CD4-positive, alpha-beta T cell treated with Interleukin-15 for 4 hours (primary cell): Measurements from ENCODE around the gene FOXM1.
"Not testable (repeated sequence)": the region's sequence is repeated elsewhere in the genome, so short reads cannot be mapped to it uniquely, and the experiment has no call there.

Experiments used
- DNase-seq: peaks from one replicate; pipeline ENCODE4 v3.0.0-alpha.2; 2020; ENCODE audit warnings: low spot score

FOXM1 gene

DNA sequence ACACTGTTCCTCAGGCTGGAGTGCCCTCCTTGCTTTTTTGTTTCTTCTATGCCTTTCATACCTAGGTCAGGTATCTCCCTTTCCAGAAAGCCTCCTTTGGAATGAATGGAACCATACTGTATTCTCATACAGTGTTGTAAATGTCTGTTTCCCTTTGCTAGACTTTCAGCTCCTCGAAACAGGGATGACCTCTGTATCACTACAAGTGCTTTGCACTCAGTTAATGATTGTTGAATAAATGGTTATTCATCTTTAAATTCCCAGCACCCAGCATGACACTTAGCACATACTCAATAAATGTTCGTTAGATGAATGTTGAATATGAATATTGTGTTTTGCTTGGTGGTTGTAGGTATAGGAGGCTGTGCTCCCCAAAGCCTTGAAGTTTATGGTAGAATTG lies 7.8 kb upstream of the FOXM1 start:
- DNase-seq: no peak

DNA sequence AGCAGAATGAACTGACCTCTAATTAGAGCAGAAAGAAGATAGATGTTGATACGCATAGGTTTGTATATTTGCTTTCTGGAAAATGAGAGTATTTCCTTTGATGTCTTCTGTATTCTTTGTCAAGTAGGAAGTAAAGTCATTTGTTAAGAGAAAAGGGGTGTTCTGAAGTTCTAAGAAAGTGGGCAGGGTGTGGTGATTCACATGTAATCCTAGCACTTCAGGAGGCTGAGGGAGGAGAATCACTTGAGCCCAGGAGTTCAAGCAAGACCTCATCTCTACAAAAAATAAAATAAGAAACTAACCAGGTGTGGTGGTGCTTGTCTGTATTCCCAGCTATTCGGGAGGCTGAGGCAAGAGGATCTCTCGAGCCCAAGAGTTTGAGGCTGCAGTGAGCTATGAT lies 2.9 kb upstream of the FOXM1 start:
- DNase-seq: peak; percentile 48

DNA sequence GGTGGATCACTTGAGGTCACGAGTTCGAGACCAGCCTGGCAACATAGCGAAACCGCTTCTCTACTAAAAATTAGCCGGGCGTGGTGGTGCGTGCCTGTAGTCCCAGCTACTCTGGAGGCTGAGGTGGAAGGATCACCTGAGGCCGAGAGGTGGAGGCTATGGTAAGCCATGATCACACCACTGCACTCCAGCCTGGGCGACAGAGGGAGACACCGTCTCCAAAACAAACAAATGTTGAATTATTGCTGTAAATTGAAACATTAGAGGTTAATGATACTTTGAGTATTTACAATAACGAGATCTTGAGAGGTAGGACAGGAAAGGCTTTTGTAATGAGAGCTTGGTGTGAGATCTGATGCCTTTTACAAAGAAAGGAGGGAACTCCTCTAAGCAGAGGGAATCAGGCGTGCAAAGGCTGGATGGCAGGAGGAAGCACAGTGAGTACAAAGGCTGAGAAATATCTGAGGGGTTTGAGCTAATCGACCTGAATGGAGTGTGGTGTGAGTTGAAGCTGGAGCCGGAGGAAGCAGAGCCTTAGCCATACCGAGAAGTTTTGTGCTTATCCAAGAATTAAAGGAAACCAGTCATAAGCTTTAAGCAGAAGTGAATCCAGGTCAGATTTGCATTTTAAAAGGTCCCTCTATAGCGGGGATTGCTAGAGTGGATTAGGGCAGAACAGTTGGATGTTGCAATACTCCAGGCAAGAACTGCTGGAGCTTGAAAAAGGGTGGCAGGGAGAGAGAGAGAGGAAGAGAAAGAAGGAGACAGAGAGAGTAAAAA lies 1.2 kb upstream of the FOXM1 start:
- DNase-seq: no peak

DNA sequence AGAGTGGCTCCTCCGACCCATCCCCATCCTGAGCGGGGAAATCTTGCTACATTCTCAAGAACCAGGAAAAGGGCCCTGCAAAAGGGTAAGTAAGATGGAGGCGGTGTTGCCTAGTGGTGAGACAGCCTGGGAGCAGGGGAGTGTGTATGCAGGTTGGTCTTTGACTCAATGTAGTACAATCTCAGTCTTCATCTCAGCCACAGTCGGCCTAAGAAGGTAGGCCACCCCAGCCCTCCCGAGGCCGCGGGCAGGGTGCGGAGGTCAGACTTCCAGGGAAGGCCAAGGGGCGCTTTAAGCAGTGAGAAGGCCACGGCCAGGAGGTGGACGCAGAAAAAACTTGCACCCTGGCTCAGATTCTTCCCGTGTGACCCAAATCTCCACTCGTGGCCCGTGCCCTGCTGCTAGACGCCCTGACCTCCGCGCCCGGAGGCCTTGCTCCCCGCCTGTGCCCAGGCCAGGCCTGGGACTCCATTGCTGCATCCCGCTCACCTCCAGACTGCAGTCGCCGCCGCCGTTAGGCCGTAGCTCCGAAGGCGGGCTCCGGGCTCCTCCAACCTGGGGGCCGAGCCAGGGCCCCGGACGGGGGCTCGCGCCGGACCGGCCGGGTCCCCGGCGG lies 435 bp downstream of the FOXM1 start:
- no peak for DNase-seq

DNA sequence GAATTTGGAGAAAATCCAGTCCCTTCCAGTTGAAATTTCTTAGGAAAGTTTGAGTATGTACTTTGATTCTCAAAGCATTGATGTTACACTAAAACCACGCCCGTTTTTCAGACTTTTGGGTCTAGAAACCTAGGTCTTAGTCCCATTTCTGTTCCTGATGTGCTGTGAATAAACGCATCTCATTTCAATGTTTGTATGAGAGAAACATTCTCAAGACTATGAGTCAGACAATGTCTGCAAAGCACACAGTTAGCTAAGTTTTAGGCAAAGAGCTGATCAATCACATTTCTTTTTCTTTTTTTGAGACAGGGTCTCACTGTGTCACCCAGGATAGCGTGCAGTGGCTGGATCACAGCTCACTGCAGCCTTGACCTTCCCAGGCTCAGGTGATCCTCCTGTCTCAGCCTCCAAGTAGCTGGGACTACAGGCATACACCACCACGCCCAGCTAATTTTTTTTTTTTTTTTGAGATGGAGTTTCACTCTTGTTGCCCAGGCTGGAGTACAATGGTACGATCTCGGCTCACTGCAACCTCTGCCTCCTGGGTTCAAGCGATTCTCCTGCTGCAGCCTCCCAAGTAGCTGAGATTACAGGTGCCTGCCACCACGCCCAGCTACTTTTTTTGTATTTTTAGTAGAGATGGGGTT lies 7.9 kb downstream of the FOXM1 start:
- not testable (repeated sequence) for DNase-seq

DNA sequence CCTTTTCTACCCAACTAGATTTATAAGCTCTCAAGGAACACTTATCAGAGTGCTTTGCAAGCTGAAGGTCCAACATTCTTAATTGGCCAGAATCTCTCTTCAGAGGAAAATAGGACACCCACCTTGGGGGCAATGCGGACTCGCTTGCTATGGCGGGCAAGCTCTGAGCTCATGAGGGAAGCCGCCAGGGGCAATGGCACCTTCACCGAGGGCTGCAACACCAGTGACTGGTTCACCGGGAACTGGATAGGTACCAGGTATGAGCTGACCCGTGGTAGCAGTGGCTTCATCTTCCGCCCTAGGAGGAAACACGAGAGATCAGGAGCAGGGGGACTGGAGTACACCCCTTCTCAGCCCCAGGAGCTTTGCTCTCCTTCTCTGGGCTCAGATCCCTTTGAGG lies 12.8 kb downstream of the FOXM1 start:
- no peak for DNase-seq

DNA sequence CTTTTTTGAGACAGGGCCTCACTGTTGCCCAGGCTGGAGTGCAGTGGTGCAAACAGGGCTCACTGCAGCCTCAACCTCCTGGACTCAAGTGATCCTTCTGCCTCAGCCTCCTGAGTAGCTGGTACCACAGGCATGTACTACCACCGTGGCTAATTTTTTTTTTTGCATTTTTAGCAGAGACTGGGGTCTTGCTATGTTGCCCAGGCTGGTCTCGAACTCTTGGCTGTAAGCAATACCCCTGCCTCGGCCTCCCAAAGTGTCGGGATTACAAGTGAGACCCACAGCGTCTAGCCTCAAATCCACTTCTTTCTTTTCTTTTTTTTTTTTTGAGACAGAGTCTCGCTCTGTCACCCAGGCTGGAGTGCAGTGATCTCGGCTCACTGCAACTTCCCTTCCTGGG lies 13.6 kb downstream of the FOXM1 start:
- DNase-seq: not testable (repeated sequence)

DNA sequence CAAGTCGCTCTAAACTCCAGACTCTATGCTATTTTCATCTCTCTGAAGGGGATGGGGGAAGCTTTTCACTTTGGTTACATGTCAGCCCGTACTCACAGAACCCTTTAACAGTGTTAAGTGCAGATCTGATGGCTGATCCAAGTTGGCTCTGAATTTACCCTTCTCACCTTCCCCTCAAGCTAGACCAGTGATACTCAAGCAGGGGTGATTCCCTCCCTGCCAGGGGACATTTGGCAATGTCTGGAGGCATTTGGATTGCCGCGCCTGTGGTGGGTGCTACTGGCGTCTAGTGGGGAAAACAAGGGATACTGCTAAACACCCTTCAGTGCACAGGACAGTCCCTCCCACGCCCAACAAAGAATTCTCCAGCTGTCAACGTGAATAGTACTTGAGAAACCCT lies 14.1 kb downstream of the FOXM1 start:
- no peak for DNase-seq

DNA sequence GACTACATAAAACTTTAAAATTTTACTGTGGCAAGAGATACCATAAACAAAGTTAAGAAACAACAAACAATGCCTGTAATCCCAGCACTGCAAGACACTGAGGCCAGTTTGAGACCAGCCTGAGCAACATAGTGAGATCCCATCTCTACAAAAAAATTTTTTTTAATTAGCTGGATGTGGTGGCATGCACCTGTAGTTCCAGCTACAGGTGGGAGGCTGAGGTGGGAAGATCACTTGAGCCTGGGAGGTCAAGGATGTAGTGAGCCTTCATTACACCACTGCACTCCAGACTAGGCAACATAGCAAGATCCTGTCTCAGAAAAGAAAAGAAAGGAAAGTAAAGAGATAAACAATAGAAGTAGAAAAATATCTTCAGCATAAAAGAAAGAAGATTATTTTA lies 16.8 kb downstream of the FOXM1 start:
- DNase-seq: no peak

DNA sequence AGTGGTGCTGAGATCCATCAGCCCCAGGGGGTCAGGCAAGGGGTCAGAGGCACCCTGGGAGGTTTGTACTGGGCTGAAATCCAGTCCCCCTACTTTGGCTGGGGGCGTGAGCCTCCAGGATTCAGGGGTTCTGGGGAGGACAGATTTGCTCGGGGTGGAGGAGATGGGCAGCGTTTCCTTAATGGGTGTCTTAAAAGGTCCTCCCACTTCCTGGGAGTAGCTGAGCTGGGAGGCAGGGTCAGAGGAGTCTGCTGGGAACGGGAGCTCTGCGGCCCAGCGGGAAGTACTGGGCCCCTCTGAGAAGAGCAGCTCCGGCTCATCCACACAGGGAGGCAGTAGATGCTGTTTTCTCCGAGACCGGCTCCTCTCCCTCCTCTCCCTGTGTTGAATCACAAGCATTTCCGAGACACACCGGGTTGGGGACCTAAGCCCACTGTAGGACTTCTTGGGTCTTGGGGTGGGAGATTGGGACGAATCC lies 18.0 kb downstream of the FOXM1 start:
- no peak for DNase-seq

DNA sequence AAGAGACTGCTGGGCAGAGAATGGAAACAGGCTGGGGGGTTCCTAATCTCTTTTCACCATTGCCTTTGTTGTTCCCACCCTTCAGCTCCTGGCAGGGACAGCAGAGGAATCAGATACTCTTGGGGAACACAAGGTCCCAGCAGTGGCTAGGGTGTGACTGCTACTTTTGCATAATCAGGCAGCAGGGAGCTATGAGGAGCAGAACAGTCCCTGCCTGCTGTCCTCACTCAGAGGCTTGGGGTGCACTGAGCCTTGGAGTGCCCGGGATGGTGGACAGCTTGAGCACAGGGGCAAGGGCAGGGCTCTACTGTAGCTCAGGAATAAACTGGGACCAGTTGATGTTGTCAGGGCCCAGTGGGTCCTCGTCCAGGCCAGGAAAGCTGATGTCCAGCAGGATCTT lies 18.6 kb downstream of the FOXM1 start:
- DNase-seq: no peak

DNA sequence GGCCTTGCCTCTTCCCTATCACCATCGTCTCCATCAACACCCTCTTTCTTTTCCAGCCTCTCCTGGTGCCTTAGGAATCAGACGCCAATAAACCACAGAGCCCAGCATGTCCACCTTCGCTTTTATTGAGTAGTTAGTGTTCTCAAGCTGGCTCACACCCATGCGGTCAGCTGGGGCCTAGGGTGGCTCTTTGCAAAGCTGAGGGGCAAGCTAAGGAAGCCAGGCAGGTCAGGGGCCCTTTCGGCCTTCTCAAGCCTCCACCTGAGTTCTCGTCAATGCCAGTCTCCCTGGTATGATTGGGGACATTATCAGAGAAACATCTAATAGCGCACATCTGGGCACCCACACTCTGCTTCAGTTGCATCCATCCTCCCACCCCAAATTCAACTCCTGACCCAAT lies 19.4 kb downstream of the FOXM1 start:
- DNase-seq: no peak

DNA sequence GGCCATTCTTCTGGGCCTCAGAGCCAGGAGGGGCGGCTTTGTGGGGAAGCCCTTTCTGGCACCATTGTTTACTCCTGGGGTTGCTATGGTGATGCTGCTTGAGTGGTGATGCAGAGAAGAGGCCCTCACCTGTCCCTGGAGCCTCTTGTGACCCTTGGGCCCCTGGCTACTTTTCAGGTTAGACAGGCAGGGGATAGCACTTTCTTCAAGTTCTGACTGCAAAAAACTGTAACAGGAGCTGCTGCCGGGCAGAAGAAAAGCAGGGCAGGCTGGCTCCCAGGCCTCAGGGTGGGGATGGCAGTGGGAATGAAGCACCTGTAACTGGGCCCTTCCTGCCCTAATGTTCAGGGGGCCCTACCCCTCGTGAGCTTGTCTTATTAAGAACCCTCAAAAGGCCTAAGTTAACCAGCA lies 19.9 kb downstream of the FOXM1 start, which contains the start of gene TEX52:
TSS of gene TEX52 (minus strand) at position 19 of the 411 bp plus-strand sequence. CDS start at position 6, 13 bp downstream.
- no peak for DNase-seq

DNA sequence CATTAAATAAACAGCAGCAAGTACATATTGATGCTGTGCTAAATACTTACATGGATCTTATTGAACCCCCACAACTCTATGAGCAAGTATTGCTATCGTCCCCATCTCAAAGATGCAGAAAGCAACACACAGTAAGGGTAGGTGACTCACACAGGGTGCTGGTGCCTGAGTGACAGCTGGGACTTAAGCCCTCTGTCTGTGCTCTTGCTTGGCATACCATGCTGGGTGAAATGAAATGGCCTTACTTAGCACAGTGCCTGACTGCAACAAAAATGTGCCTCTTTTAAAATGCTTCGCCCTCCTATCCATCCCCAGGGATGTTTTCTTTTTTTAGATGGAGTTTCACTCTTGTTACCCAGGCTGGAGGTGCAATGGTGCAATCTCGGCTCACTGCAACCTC lies 20.9 kb downstream of the FOXM1 start:
- no peak for DNase-seq

DNA sequence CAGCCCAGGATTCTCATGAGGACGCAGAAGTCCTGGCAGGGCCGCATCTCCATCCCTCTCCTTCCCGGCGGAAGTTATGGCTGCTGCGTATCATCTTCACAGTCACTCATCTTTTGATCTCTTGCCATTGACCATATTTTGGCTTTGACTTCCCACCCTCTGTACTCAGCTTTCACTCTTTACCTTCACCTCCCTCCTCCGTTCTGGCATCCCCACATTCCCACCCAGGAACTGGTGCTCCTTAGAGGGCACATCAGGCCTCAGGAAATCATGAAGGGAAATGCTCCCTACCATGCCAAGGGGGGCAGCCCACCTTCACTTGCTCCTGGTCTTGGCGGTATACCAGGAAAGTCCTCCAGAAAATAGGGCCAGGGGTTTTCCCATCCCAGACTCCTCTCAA lies 21.4 kb downstream of the FOXM1 start:
- no peak for DNase-seq

DNA sequence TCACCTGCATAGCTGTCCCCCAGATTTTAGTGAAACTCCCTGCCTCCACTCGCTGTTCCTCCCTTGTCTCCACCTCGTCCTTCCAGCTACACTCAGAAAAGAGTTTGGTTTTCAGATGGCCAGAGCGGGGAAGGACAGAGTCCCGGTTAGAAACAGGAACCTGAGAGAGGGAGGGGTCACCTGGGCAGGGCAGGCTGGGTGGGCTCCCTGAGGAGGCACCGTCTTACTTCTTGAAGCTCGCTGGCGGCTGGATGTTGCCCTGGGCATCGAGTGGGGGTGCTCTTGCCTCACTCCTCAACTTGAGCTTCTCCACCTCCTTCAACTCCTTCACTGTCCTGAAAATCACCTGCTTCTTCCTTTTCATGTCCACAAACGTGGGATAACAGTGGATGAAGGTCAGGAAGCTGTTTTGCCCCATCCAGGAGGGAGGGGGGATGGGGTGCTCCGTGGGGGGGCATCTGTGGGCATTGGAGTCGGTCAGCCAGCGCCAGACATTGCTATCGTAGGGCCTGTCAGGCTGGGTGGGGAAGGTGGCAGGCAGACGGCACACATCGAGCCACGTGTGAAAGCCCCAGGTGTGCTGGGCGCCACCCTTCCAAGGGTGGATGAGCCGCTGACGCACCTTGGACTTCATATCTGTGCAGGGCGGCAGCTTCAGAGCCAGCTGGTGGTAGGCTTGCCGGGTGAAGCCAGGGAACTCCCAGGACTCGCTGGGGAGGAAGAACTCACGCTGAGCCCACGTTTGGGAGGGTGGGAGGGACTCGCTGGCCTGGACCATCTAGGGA lies 22.1 kb downstream of the FOXM1 start:
- no peak for DNase-seq

DNA sequence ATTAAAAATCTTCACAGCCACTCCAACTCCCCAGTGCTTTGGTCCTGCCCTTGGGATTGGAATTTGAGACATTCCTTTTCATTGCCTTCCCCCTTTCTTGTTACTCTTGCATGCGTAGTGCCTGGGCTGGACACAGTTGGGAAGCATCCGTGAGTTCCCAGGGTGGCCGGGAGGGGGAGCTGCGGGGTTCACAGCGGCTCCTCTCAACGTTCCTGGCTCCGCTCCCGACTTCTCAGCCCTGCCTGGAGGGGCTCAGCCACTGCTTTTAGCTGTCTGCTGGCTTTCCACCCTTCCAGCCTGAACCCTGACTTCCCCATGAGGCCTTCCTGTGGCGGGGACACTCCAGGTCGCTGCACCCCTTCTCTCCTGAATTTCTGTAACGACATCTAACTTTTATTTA lies 23.3 kb downstream of the FOXM1 start:
- DNase-seq: peak; percentile 29

DNA sequence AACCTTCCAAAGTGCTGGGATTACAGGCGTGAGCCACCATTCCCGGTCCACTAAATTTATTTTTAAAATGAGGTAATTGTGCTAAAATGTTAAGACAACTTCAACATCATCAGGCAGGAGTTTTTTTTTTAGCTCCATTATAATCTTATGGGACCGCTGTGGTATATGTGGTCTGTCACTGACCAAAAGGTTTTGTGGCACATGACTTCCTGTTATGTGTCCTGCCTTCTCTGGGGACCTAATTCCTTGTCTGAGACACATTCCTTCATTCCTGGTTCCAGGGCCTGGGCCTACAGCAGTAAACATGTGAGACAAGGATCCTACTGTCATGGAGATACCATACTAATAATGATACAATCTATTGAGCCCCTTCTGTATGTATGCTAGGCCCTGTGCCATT lies 25.0 kb downstream of the FOXM1 start:
- no peak for DNase-seq

DNA sequence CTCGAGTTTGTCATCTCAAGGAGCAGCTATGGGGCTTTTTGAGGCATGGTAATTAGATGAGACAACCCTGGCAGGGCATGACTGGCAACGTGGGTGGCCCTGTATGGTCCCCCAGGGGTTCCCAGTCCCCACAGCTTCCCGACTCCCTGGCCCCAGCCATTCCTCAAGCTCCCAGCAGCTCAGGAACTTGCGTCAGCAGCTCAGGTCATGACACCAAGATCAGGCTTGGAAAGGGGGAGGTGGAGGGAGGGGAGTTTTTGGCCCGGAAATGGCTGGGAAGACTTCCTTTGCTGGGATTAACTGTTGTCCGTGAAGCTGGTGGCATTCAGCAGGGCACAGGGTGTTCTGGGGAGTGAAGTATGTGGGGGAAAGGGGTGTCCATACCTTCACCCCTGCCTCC lies 31.7 kb downstream of the FOXM1 start:
- DNase-seq: no peak

DNA sequence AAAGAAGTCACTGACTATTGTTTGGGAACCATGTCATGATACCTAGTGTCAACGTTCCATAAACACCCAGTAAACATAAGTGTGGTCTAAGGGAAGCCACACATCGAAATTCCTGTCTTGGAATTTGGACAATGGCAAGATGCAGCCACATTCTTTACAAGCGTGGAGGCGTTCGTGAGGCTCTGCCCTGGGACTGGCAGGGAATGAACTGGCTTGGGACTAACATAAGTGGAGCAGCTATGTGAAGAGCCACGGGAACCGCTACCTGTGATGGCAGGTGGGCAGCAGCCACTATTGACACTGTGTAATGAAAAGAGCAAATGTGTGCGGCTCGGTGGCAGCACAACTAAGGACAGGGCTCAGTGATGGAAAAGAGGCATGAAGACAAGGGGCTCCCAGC lies 32.2 kb downstream of the FOXM1 start:
- no peak for DNase-seq

DNA sequence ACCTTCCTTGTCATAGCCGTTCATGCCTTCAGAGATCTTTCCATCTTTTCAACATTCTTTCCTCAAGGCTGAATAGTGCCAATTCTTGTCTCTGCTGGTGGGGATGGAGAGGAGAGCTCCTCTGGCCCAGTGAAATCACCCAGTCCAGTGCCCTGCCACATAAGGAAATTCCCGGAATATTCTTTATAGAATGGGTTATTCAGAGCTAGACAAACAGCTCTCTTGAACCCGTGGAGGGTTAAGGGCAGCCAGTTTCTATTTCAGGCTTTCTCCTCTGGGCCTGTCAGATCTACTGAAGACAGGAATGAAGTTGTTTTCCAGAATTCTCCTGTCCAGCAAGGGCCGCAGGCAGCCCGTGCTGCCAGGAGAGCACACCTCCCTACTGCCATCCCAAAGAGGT lies 34.0 kb downstream of the FOXM1 start:
- DNase-seq: no peak

DNA sequence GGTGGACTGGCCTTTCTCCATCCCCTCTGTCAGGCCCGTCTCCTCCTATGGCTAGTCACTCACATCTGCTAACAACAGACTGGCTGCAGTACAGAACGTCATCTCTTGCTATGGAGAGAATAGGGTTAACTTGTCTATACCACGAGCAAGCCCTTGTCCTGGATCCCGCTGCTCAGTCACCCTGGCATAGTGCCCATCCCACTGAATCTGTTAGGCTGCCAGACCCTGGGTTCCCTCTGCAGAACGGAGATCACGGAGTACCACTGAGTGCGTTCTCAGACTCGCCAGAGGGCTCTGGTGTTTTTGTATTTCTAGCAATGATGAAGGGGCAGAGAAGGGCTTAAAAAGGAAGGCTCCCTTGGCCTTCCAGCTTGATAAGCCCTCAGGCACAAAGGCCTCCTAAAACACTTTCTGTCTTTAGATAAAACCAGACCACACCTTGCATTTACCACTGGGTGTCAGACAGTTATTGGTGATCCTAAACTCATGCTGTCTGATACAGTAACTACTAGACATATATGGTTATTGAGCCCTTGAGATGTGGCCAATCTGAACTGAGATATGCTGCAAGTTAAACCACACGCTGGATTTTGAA lies 35.8 kb downstream of the FOXM1 start:
- no peak for DNase-seq
